PC-9 (cell line): ENCODE measurements around the gene DNAL4. TPM values are rescaled to one million over a fixed set of nuclear protein-coding genes. Genes with fewer than 3 reads are reported as not detected.
A peak's percentile ranks its signal among the peaks of the same experiment; 100 is the strongest.

ENCODE experiments used
- BruUV-seq: library from RNA; stranded (reverse); fragments of 400-500 nt; replicated peaks from 2 replicates; lab custom pipeline; 2021; lab: Mats Ljungman, UMichigan
- CTCF ChIA-PET: fragments of 300-600 bp; sonication (Branson Sonifier 250); formaldehyde crosslinking; loops from one replicate; lab custom pipeline; 2022; ENCODE audit warnings: antibody characterized with exemption; lab: Charles Lee
- POLR2A ChIA-PET: fragments of 300-600 bp; sonication (Branson Sonifier 250); formaldehyde crosslinking; loops from one replicate; lab custom pipeline; 2022; ENCODE audit warnings: antibody characterized with exemption; ENCODE audit not compliant: unreplicated experiment; lab: Charles Lee
- DNase-seq, 2 experiments: peaks; one replicate each; pipeline versions ENCODE4 v3.0.0 to v3.0.0-alpha.2; 2015 to 2022; ENCODE audit warnings: mixed read lengths in 1 of 2
- H2AFZ ChIP-seq: fragments of 200-600 bp; sonication (generic); 2 replicates; pipeline ENCODE4 v1.8.1; 2017; ENCODE audit warnings: antibody characterized with exemption
- H3F3A ChIP-seq: fragments of 200-600 bp; sonication (generic); 2 replicates; pipeline ENCODE4 v1.8.1; 2017; ENCODE audit warnings: antibody characterized with exemption, mild to moderate bottlenecking, low read depth; ENCODE audit not compliant: insufficient read depth
- H3K27ac ChIP-seq: fragments of 200-600 bp; sonication (generic); 2 replicates; pipeline ENCODE4 v1.6.1; 2016; ENCODE audit warnings: mixed run types
- H3K27me3 ChIP-seq: fragments of 200-600 bp; sonication (generic); 2 replicates; pipeline ENCODE4 v1.6.1; 2016; ENCODE audit warnings: low read depth, mixed run types; ENCODE audit not compliant: insufficient read depth
- H3K36me3 ChIP-seq: fragments of 200-600 bp; sonication (generic); 2 replicates; pipeline ENCODE4 v1.6.1; 2016; ENCODE audit warnings: low read depth, mixed run types
- H3K4me1 ChIP-seq: fragments of 200-600 bp; sonication (generic); replicated peaks from 2 replicates; pipeline ENCODE4 v1.6.1; 2016; ENCODE audit warnings: mixed run types; ENCODE audit not compliant: insufficient read depth
- H3K4me2 ChIP-seq: fragments of 200-600 bp; sonication (generic); 2 replicates; pipeline ENCODE4 v1.6.1; 2017; ENCODE audit warnings: mixed run types
- H3K4me3 ChIP-seq: fragments of 200-600 bp; sonication (generic); 2 replicates; pipeline ENCODE4 v1.6.1; 2016; ENCODE audit warnings: mixed run types
- H3K79me2 ChIP-seq: fragments of 200-600 bp; sonication (generic); 2 replicates; pipeline ENCODE4 v1.6.1; 2017; ENCODE audit warnings: low read depth, mixed run types
- H3K9me2 ChIP-seq: fragments of 200-600 bp; sonication (generic); 2 replicates; pipeline ENCODE4 v1.8.1; 2017; ENCODE audit warnings: mild to moderate bottlenecking; ENCODE audit not compliant: insufficient read depth
- H3K9me3 ChIP-seq: fragments of 200-600 bp; sonication (generic); 2 replicates; pipeline ENCODE4 v1.8.1; 2016; ENCODE audit warnings: low read depth; ENCODE audit not compliant: insufficient read depth
- H4K20me1 ChIP-seq: fragments of 200-600 bp; sonication (generic); 2 replicates; pipeline ENCODE4 v1.8.1; 2017; ENCODE audit not compliant: insufficient read depth
- CTCF ChIP-seq: fragments of 200-600 bp; sonication (generic); conservative IDR thresholded peaks from 2 replicates; pipeline ENCODE4 v1.6.1; 2017; ENCODE audit warnings: mixed run types, antibody characterized with exemption, mild to moderate bottlenecking, moderate library complexity
- EZH2 ChIP-seq: fragments of 200-600 bp; sonication (generic); IDR thresholded peaks from 2 replicates; pipeline ENCODE4 v1.8.0; 2017; ENCODE audit warnings: antibody characterized with exemption, low read depth
- intact Hi-C: fragments of 100-400 bp; cut with micrococcal nuclease; formaldehyde crosslinking; loops from one replicate; pipeline ENCODE4 v1.10.0; 2022; ENCODE audit not compliant: unreplicated experiment
- total RNA-seq: library from RNA; stranded (reverse); gene quantifications from 2 replicates; pipeline ENCODE4 v1.2.3, GENCODE V29; 2021

DNAL4 gene
- total RNA-seq, 1 experiment from 2014 or later, result 50.3 TPM

- H3K4me2 ChIP-seq, result peak within 1 kb of the TSS; percentile 89
- DNase-seq, result peak; percentile 71 to 90
- H3K79me2 ChIP-seq, result peaks cover 38% of the 10 kb centered on the region
- no peaks in the 10 kb centered on the region for H3K9me3 ChIP-seq
- peaks cover 16% of the 10 kb centered on the region for H3K36me3 ChIP-seq
- BruUV-seq, result no TSS peak
- peak within 1 kb of the TSS; percentile 91 for H2AFZ ChIP-seq
- POLR2A ChIA-PET, result interaction anchor here (0.6 to 0.7 kb wide), 3 partner anchors 16 to 398 kb away, joined by 3 to 4 read pairs (median 3); no protein-coding TSS in a partner anchor
- CTCF ChIA-PET, result interaction anchor here (0.9 kb wide), 1 partner anchor 11 kb away, joined by 20 read pairs; no protein-coding TSS in a partner anchor
- TF ChIP-seq EZH2 (no peak), CTCF (no peak)
- H3K4me1 ChIP-seq, result peaks cover 55% of the 10 kb centered on the region
- H3K27ac ChIP-seq, result peak within 1 kb of the TSS; percentile 87
- intact Hi-C loops, result loop anchor here (2.0 to 10.0 kb wide), 5 partner anchors 47 to 701 kb away; partner anchors contain the start of genes APOBEC3B, GTPBP1 and PICK1
- peak within 1 kb of the TSS; percentile 89 for H3K4me3 ChIP-seq
- H3K27me3 ChIP-seq, result no peaks in the 10 kb centered on the region
- H3K9me2 ChIP-seq, result no peaks in the 10 kb centered on the region
- peaks cover 40% of the 10 kb centered on the region for H3F3A ChIP-seq
- H4K20me1 ChIP-seq, result no peaks in the 10 kb centered on the region
Observed at GRCh38 chr22:38755911-38756532, 37.9 kb downstream of the DNAL4 start, which contains the start of gene SUN2. Gene SUN2 (minus strand): TSS chr22:38755998. CDS start chr22:38752628, 3,370 bp downstream.

- ChIA-PET POLR2A (interaction anchor here (0.7 kb wide), 1 partner anchor 399 kb away, joined by 3 read pairs; no protein-coding TSS in a partner anchor), CTCF (interaction anchor here (0.9 kb wide), 1 partner anchor 11 kb away, joined by 20 read pairs; no protein-coding TSS in a partner anchor)
- TSS peak; percentile 63 for BruUV-seq
- Histone ChIP-seq H3K9me2 (no peaks in the 10 kb centered on the region), H3K79me2 (peaks cover 38% of the 10 kb centered on the region), H3K27me3 (no peaks in the 10 kb centered on the region), H3K27ac (peak overlapping the region; percentile 87), H3K4me3 (peak overlapping the region; percentile 89), H4K20me1 (no peaks in the 10 kb centered on the region), H3K36me3 (peaks cover 23% of the 10 kb centered on the region), H3K4me1 (peaks cover 55% of the 10 kb centered on the region), H3F3A (peaks cover 40% of the 10 kb centered on the region), H3K4me2 (peak overlapping the region; percentile 89), H2AFZ (0 out of 2 replicates have a peak overlapping the region, but pooled peaks have one; percentile 1), H3K9me3 (no peaks in the 10 kb centered on the region)
- TF ChIP-seq CTCF (no peak), EZH2 (no peak)
- peak; percentile 85 to 97 for DNase-seq
- intact Hi-C loops, result loop anchor here (2.0 to 10.0 kb wide), 5 partner anchors 47 to 701 kb away; partner anchors contain the start of genes APOBEC3B, GTPBP1 and PICK1
Observed at GRCh38 chr22:38755155-38755910, 38.6 kb downstream of the DNAL4 start.

GRCh38 chr22:38754751-38755154 is 39.2 kb downstream of the DNAL4 start:
- peaks cover 55% of the 10 kb centered on the region for H3K4me1 ChIP-seq
- ChIA-PET CTCF (interaction anchor here (0.6 to 1.0 kb wide), 3 partner anchors 12 to 556 kb away, joined by 4 to 6 read pairs (median 5); no protein-coding TSS in a partner anchor), POLR2A (interaction anchor here (0.6 to 0.7 kb wide), 4 partner anchors 48 to 515 kb away, joined by 3 to 6 read pairs (median 4); no protein-coding TSS in a partner anchor)
- no peaks in the 10 kb centered on the region for H3K27me3 ChIP-seq
- H3K4me2 ChIP-seq, result peak overlapping the region; percentile 89
- H3K36me3 ChIP-seq, result peaks cover 28% of the 10 kb centered on the region
- H3K4me3 ChIP-seq, result peak overlapping the region; percentile 89
- no TSS peak for BruUV-seq
- H3K9me2 ChIP-seq, result no peaks in the 10 kb centered on the region
- H3K79me2 ChIP-seq, result peaks cover 38% of the 10 kb centered on the region
- peaks cover 38% of the 10 kb centered on the region for H3F3A ChIP-seq
- intact Hi-C loops, result loop anchor here (2.0 to 10.0 kb wide), 6 partner anchors 48 to 768 kb away; partner anchors contain the start of genes APOBEC3B, ATF4, GTPBP1 and PICK1
- no peaks in the 10 kb centered on the region for H4K20me1 ChIP-seq
- TF ChIP-seq CTCF (no peak), EZH2 (no peak)
- DNase-seq, result no peak
- peak overlapping the region; percentile 87 for H3K27ac ChIP-seq
- 0 out of 2 replicates have a peak overlapping the region, but pooled peaks have one; percentile 1 for H2AFZ ChIP-seq
- H3K9me3 ChIP-seq, result no peaks in the 10 kb centered on the region
